ENCODE measurements around the gene LPGAT1. TPM values are rescaled to one million over a fixed set of nuclear protein-coding genes. Genes with fewer than 3 reads are reported as not detected.

Gene LPGAT1
- total RNA-seq, 2 experiments from 2014 or later, result 31.8 to 34.7 TPM

DNA sequence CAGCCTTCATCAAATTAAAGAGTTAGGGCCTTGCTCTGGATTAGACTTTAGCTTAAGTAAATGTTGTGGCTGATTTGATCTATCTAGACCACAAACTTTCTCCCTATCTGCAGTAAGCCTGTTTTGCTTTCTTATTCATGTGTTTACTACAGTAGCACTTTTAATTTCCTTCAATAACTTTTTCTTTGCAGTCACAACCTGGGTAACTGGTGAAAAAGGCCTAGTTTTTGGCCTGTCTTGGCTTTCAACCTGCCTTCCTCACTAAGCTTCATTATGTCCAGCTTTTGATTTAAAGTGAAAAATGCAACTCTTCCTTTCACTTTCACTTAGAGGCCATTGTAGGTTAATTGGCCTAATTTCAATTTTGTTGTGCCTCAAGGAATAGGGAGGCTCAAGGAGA lies 12.5 kb upstream of the LPGAT1 start:
- intact Hi-C loops (cut with micrococcal nuclease), result no loop called here
- no peak overlapping the region for H3K27ac Mint-ChIP-seq
- H3K4me3 Mint-ChIP-seq, result no peak overlapping the region

DNA sequence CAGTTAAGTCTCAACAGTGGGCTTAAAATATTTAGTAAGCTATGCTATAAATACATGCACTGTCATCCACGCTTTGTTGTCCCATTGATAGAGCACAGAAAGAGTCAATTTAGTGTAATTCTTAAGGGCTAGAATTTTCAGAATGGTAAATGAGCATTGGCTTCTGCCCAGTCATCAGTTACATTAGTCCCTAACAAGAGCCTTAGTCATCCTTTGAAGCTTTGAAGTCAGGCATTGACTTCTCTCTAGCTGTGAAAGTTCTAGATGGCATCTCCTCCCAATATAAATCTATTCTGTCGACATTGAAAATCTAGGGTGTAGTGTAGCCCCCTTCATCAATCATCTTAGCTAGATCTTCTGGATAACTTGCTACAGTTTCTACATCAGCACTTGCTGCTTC lies 12.0 kb upstream of the LPGAT1 start:
- H3K27ac Mint-ChIP-seq, result no peak overlapping the region
- POLR2A ChIA-PET, result interaction anchor here (0.5 kb wide), 1 partner anchor 17 kb away, joined by 3 read pairs; no protein-coding TSS in a partner anchor
- CTCF ChIA-PET, result interaction anchor here (0.5 kb wide), 1 partner anchor 16 kb away, joined by 3 read pairs; no protein-coding TSS in a partner anchor
- peaks cover 38% of the 10 kb centered on the region for H3K4me1 Mint-ChIP-seq (ENCODE audit: low read depth)
- no peak overlapping the region for H3K4me3 Mint-ChIP-seq
- DNase-seq, result no peak
- H3K27me3 Mint-ChIP-seq, result no peaks in the 10 kb centered on the region
- no peaks in the 10 kb centered on the region for H3K9me3 Mint-ChIP-seq
- intact Hi-C loops (cut with micrococcal nuclease), result no loop called here
- no peaks in the 10 kb centered on the region for H3K36me3 Mint-ChIP-seq

More for the DNA sequence above, 12.5 kb upstream of the LPGAT1 start:
- Mint-ChIP-seq H3K9me3 (peaks cover under 1% of the 10 kb centered on the region), H3K4me1 (ENCODE audit: low read depth) (peaks cover 38% of the 10 kb centered on the region), H3K36me3 (no peaks in the 10 kb centered on the region), H3K27me3 (no peaks in the 10 kb centered on the region)
- ChIA-PET POLR2A (interaction anchor here (0.5 kb wide), 1 partner anchor 17 kb away, joined by 3 read pairs; no protein-coding TSS in a partner anchor), CTCF (interaction anchor here (0.5 kb wide), 1 partner anchor 17 kb away, joined by 3 read pairs; no protein-coding TSS in a partner anchor)
- no peak for DNase-seq

DNA sequence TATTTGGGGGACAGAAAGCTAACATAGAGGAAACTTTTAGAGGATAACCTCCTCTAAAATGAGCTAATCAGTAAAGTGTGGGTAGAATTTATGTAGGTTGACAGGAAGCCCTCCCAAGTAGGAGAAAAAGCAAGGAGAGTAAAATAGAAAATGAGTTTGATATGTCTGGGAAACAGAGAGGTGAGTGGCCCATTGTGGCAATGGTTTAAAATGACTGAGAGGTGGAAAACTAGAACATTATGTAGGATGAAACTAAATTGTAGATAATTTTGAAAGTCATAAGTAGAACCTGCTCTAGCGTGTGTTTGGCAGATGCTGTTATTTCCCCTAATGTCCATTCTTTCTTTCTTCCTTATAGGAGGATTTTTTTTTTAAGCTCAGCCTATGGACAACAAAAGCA lies 8.5 kb upstream of the LPGAT1 start:
- H3K27ac Mint-ChIP-seq, result no peak overlapping the region
- no peaks in the 10 kb centered on the region for H3K27me3 Mint-ChIP-seq
- no peak overlapping the region for H3K4me3 Mint-ChIP-seq
- peaks cover 44% of the 10 kb centered on the region for H3K4me1 Mint-ChIP-seq (ENCODE audit: low read depth)
- no peak for DNase-seq
- POLR2A ChIA-PET, result interaction anchor here (1.0 kb wide), 1 partner anchor 10 kb away, joined by 3 read pairs; no protein-coding TSS in a partner anchor
- intact Hi-C loops (cut with micrococcal nuclease), result loop anchor here (10.0 kb wide), 1 partner anchor 526 kb away; no protein-coding TSS in a partner anchor
- no peaks in the 10 kb centered on the region for H3K36me3 Mint-ChIP-seq
- no peaks in the 10 kb centered on the region for H3K9me3 Mint-ChIP-seq
- CTCF ChIA-PET, result interaction anchor here (0.7 to 1.6 kb wide), 4 partner anchors 89 to 617 kb away, joined by 3 to 5 read pairs (median 4); partner anchors contain the start of genes DTL and INTS7

DNA sequence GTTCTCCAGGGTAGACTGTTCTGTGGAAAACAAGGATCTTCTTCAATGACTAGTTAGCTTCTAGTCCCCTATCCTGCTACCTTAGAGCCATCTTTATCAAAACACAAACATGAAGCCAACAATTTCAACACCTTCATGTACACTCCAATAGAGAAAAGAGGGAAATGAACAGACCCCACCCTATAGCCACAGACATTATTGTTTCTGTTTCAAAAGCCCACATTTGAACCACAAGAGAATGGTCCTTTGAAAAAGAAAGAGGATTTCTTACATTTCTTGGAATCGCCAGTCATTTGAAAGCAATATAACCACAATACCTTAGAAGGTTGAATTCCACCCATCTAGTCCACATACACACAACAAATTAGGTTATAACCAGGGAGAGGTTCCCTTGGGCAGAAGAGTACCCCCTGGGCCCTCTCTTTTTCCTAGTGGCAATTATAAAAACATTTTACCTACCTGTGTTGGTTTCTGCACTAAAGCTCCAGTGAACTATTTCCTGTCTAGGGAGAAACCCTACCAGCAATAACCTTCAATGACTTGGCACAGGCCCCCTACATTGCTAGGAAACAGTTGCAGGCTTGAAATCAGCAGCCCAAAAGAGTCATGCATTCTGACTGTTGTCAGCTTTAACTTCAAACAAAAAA lies 2.7 kb upstream of the LPGAT1 start:
- peaks cover 50% of the 10 kb centered on the region for H3K4me1 Mint-ChIP-seq (ENCODE audit: low read depth)
- peaks cover 2% of the 10 kb centered on the region for H3K36me3 Mint-ChIP-seq
- DNase-seq, result peak; percentile 56
- H3K4me3 Mint-ChIP-seq, result peak overlapping the region; percentile 17
- POLR2A ChIA-PET, result no interaction called here
- intact Hi-C loops (cut with micrococcal nuclease), result loop anchor here (1.0 to 10.0 kb wide), 9 partner anchors 54 to 532 kb away; partner anchors contain the start of genes PPP2R5A and SLC30A1
- H3K27me3 Mint-ChIP-seq, result no peaks in the 10 kb centered on the region
- H3K27ac Mint-ChIP-seq, result no peak overlapping the region
- CTCF ChIA-PET, result interaction anchor here (0.7 to 1.4 kb wide), 2 partner anchors 58 to 135 kb away, joined by 3 to 10 read pairs; no protein-coding TSS in a partner anchor
- no peaks in the 10 kb centered on the region for H3K9me3 Mint-ChIP-seq

DNA sequence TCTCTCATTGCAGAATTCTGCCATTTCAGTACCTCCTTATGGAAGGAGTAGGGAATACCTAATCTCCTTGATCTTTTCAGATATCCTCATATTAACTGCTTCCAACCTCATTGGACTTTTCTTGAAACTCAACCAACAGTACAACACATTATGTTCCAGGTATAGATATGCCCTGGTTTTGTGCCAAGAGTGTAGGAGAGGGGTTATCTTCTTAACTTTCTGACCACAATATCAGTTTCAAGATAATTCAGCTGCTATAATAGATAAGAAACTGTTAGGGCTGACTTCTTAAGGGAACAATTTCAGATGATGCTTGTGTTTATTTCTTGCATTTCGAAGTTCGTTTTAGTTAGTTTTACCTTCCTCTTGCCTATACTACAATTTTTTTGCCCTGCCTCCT lies 2.1 kb upstream of the LPGAT1 start:
- intact Hi-C loops (cut with micrococcal nuclease), result loop anchor here (1.0 to 10.0 kb wide), 9 partner anchors 55 to 532 kb away; partner anchors contain the start of genes PPP2R5A and SLC30A1
- CTCF ChIA-PET, result interaction anchor here (0.7 to 1.4 kb wide), 2 partner anchors 58 to 134 kb away, joined by 3 to 10 read pairs; no protein-coding TSS in a partner anchor

DNA sequence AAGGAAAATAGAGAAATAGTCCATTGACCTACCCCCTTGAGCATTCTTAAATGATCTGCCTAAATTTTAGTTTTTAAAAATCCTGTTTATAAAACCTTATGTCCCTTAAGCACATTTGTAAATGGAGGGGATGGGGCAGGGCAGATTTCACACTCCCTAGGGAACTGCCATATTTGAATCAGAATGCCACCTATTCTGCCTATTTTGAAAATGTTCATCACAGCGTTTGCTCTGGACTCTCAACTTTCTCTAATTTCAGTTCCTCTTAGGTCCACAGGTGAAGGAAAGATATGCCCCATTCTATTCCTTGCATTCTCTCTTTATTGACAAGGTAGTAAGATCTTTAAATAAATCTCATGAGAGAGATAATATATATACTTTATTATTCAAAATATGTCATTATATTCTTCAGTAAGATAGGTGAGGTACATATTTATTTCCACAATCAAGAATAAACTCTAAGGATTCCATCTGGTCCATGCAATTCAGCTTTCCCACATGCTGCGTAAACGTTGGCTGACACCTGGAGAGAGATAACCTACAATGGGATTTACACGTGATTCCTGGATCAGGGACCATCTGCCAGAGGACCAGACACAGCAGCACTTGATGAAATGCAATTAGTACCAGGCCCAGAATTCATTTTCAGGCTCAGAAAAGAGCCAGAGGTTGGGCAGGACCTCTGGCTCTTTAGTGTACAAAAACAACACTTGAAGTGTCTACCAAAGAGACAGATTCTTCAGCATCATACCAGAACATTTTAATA lies 1.2 kb upstream of the LPGAT1 start:
- peaks cover 61% of the 10 kb centered on the region for H3K4me1 Mint-ChIP-seq (ENCODE audit: low read depth)
- intact Hi-C loops (cut with micrococcal nuclease), result loop anchor here (1.0 to 10.0 kb wide), 8 partner anchors 56 to 533 kb away; partner anchors contain the start of genes DTL, INTS7, PPP2R5A and SLC30A1
- H3K27me3 Mint-ChIP-seq, result no peaks in the 10 kb centered on the region
- H3K27ac Mint-ChIP-seq, result peak overlapping the region; percentile 83
- peaks cover 2% of the 10 kb centered on the region for H3K36me3 Mint-ChIP-seq
- H3K4me3 Mint-ChIP-seq, result peak overlapping the region; percentile 82
- POLR2A ChIA-PET, result no interaction called here
- CTCF ChIA-PET, result interaction anchor here (0.8 kb wide), 1 partner anchor 203 kb away, joined by 5 read pairs; the partner anchor contains the start of genes DTL and INTS7
- DNase-seq, result no peak
- H3K9me3 Mint-ChIP-seq, result no peaks in the 10 kb centered on the region

More for the DNA sequence above, 2.1 kb upstream of the LPGAT1 start:
- DNase-seq, result no peak
- Mint-ChIP-seq H3K4me1 (ENCODE audit: low read depth) (peaks cover 54% of the 10 kb centered on the region), H3K4me3 (no peak overlapping the region), H3K27me3 (no peaks in the 10 kb centered on the region), H3K9me3 (no peaks in the 10 kb centered on the region), H3K27ac (no peak overlapping the region), H3K36me3 (peaks cover 2% of the 10 kb centered on the region)
- POLR2A ChIA-PET, result no interaction called here

DNA sequence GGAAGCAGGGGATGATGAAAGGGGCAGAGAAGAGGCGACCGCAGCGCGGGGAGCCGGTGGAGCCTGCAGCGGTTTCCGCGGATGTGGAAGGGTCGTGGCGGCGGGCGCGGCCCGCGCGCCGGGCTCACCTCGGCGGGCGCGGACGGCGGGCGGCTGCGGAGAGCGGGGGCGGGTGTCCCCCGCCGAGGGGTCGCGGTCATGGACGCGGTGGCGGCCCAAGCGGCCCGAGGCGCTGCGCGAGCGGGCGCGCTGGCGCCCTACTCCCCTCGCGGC lies 572 bp downstream of the LPGAT1 start:
- Mint-ChIP-seq H3K9me3 (no peaks in the 10 kb centered on the region), H3K4me3 (peak overlapping the region; percentile 86), H3K36me3 (peaks cover 2% of the 10 kb centered on the region), H3K4me1 (ENCODE audit: low read depth) (peaks cover 61% of the 10 kb centered on the region), H3K27me3 (no peaks in the 10 kb centered on the region), H3K27ac (peak overlapping the region; percentile 79)
- POLR2A ChIA-PET, result no interaction called here
- CTCF ChIA-PET, result no interaction called here
- intact Hi-C loops (cut with micrococcal nuclease), result loop anchor here (2.0 to 10.0 kb wide), 7 partner anchors 57 to 535 kb away; partner anchors contain the start of genes PPP2R5A and SLC30A1
- DNase-seq, result peak; percentile 40

DNA sequence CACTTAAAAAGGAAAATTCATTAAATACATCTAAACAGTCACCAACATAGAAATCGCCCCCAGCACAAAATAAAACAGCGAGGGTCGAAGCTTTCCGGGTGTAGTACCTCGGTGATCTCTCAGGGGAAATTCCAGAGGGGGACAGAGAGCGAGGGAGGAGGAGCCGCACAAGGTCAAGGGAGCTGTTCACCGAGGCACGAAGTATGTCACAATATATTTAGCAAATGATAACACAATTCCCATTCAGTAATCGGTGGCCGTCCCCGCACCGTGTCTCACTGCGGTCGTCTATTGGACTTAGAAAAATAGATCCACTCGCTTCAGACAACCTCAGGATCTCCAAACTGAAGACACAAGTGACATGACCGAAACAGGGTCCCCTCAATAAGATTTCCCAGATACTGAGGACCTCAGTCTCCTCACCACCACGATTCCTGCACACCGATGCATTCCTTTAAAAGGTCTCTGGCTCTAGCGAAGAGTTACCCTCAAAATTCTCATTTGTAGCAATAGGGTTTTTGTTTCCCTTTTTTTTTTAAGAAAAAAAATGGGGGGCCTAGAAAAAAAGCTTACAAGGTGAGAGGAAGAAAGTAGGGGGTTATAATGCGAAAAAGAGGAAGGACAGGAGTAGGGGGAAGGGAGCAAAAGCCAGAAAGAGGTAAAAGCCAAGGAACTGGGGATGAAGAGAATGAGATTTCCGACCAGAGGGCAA lies 1.1 kb downstream of the LPGAT1 start:
- peak overlapping the region; percentile 79 for H3K27ac Mint-ChIP-seq
- peak overlapping the region; percentile 86 for H3K4me3 Mint-ChIP-seq
- POLR2A ChIA-PET, result interaction anchor here (1.3 kb wide), 1 partner anchor 9 kb away, joined by 3 read pairs; no protein-coding TSS in a partner anchor
- H3K27me3 Mint-ChIP-seq, result no peaks in the 10 kb centered on the region
- peaks cover 2% of the 10 kb centered on the region for H3K36me3 Mint-ChIP-seq
- peaks cover 60% of the 10 kb centered on the region for H3K4me1 Mint-ChIP-seq (ENCODE audit: low read depth)
- no peaks in the 10 kb centered on the region for H3K9me3 Mint-ChIP-seq
- CTCF ChIA-PET, result interaction anchor here (0.6 to 1.4 kb wide), 4 partner anchors 131 to 627 kb away, joined by 3 to 5 read pairs (median 4); partner anchors contain the start of genes DTL and INTS7
- intact Hi-C loops (cut with micrococcal nuclease), result loop anchor here (2.0 to 10.0 kb wide), 7 partner anchors 58 to 535 kb away; partner anchors contain the start of genes PPP2R5A and SLC30A1
- DNase-seq, result no peak

DNA sequence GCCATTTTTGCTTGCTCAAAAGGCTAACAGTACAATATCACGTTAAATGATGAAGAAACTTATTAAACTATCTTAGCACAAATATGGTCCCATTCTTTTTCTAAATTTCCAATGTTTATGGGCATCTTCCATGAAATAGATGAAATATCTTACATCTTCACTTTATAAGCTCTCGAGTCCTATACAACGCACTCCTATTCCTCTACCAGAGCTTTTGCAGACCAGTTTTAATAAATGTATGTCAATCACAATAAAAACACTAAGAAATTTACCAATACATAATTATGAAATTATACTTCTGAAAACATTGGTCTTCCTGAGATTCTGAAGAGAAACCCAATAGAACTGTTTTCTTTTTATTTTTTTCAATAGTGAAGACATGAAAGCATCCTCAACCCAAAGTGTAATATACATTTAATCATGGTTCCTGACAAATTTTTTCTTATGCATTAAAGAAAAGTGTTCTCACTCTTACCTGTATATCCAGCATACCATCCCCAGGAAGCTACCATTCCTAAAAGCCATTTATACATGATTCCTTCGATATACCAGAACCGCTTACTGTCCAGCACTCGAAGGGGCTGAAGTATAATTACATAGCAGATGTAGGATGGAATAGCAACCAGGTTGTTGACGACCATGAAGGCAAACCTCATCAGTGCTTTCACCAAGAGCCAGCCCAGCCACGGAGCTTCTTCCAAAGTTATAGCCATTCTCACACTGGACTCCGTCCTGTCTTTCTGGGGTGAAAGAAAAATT lies 1.8 kb downstream of the LPGAT1 start:
- Mint-ChIP-seq H3K27ac (no peak overlapping the region), H3K4me1 (ENCODE audit: low read depth) (peaks cover 55% of the 10 kb centered on the region), H3K27me3 (no peaks in the 10 kb centered on the region), H3K4me3 (peak overlapping the region; percentile 86), H3K36me3 (peaks cover 5% of the 10 kb centered on the region), H3K9me3 (no peaks in the 10 kb centered on the region)
- ChIA-PET CTCF (interaction anchor here (0.6 to 1.4 kb wide), 5 partner anchors 110 to 628 kb away, joined by 3 to 5 read pairs (median 4); partner anchors contain the start of genes DTL and INTS7), POLR2A (interaction anchor here (1.3 kb wide), 1 partner anchor 10 kb away, joined by 3 read pairs; no protein-coding TSS in a partner anchor)
- no peak for DNase-seq
- intact Hi-C loops (cut with micrococcal nuclease), result no loop called here

DNA sequence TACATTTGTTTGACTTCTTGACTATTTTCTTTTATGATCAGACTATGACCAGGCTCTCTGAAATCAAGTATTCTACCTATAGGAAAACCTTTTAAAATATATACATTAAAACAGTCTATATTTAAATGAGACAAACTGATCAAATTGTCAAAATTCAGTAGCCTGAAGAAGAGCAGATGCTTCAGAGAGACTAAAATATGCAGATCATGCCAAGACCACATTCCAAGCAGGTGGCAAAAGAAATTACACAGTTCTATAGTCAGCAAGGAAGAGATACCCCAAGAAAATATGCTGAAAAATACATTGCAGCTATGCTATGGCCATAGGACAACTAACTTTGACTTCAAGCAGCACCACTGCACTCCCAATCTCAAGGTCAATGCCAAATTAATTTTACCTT lies 3.5 kb downstream of the LPGAT1 start:
- peaks cover 39% of the 10 kb centered on the region for H3K4me1 Mint-ChIP-seq (ENCODE audit: low read depth)
- no peak overlapping the region for H3K27ac Mint-ChIP-seq
- H3K36me3 Mint-ChIP-seq, result peaks cover 5% of the 10 kb centered on the region
- H3K4me3 Mint-ChIP-seq, result no peak overlapping the region
- intact Hi-C loops (cut with micrococcal nuclease), result no loop called here
- CTCF ChIA-PET, result interaction anchor here (1.3 kb wide), 1 partner anchor 128 kb away, joined by 10 read pairs; no protein-coding TSS in a partner anchor
- H3K27me3 Mint-ChIP-seq, result no peaks in the 10 kb centered on the region
- no peak for DNase-seq
- H3K9me3 Mint-ChIP-seq, result no peaks in the 10 kb centered on the region
- POLR2A ChIA-PET, result no interaction called here
